ENCODE data around the gene ZNF689. TPM values are rescaled to one million over a fixed set of nuclear protein-coding genes. Genes with fewer than 3 reads are reported as not detected.

ZNF689 gene
- total RNA-seq, 1 experiment from 2014 or later, result 9.1 TPM

DNA sequence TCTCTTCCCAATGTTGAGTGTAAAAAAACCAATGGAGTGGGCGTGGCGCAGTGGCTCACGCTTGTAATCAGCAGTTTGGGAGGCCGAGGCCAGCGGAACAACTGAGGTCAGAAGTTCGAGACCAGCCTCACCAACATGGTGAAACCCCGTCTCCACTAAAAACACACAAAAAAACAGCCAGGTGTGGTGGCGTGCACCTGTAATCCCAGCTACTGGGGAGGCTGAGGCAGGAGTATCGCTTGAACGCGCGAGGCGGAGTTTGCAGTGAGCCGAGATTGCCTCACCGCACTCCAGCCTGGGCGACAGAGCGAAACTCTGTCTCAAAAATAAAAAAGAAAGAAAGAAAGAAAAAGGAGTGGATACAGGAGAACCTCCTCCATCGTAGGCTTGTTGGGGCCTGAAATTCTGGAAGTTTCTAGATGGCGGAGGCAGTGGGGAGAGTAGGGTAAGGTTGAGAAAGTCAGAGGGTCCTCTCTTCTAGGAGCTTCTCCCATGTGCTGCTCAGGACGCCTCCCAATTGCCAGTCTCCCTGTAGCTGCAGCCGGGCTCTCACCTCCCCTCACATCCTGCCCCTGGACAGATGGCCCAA is 51.3 kb downstream of the ZNF689 start:
- DNase-seq, result no peak
- Histone ChIP-seq H3K27me3 (no peaks in the 10 kb centered on the region), H3K4me3 (peak overlapping the region; percentile 93), H3K36me3 (peaks cover 29% of the 10 kb centered on the region), H3K9me3 (no peaks in the 10 kb centered on the region)

DNA sequence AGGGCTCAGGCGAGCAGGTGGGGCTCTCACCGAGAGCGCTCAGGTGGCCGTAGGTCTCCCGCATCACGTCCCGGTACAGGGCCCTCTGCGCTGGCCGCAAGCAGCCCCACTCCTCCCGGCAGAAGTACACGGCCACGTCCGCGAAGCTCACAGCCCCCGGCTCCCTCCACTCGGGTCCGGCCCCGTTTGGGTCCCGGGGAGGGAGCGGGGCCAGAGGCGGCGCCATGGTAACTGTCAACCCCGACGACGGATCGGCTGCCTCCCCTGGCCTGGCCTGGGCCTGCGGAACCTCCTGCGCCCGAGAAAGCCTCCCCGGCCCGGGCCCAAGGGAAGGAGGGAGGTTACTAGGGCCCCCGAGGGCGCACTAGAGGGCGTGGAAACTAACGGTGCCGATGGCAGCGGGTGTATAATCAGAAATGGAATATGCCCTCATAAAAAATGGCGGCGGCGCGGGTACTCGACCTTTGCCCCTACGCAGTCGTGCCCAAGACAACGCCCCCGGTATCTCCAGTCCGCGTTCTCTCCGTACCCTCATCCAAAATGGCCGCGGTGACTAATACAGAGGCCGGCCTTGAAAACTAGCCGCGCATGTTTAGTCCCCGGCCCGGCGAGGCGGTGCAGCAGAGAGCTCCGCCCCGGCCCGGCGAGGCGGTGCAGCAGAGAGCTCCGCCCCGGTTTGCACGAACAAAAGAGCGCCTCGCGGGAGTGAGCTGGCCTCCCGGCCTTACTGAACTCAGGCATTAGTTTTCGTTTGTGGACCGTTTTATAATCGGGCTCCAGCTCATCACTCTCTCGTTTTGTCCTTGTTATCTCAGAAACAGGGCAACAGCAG is 52.0 kb downstream of the ZNF689 start, which contains the start of gene ZNF764:
Gene ZNF764 (minus strand): TSS at position 418 of the 832 bp plus-strand sequence. CDS start 192 bp downstream, at position 226.
- peak within 1 kb of the TSS; percentile 93 for H3K4me3 ChIP-seq
- no peaks in the 10 kb centered on the region for H3K9me3 ChIP-seq
- peaks cover 36% of the 10 kb centered on the region for H3K36me3 ChIP-seq
- DNase-seq, result peak; percentile 99
- no peaks in the 10 kb centered on the region for H3K27me3 ChIP-seq

DNA sequence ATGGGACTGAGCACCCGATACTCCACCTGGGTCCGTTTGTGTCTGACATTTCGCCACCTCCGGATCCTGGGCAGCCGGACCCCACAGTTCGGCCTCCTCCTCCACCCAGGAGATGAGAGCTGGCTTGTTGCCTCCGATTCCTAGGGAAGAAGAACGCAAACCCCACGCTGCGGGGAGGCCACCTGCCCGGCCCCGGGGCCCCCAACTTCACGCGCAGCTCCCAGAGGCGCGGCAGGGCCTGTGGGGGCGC is 52.6 kb downstream of the ZNF689 start:
- Histone ChIP-seq H3K36me3 (peaks cover 42% of the 10 kb centered on the region), H3K27me3 (no peaks in the 10 kb centered on the region), H3K9me3 (no peaks in the 10 kb centered on the region), H3K4me3 (peak overlapping the region; percentile 93)
- DNase-seq, result no peak

DNA sequence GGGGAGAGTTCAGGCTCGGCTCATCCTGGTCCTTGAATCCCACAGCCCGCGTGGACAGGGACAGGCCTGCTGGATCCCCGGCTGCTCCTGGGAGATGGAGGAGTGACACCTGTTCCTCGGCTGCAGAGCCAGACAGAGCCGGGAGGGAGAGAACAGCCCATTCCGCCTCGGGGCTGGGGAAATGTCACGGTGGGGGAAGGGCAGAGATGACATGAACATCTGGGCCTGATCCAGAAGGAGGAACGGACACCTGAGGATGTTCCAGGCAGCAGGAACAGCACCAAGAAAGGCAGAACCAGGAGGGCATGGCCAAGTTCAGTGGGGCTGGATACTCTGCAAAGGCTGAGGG is 54.1 kb downstream of the ZNF689 start:
- no peaks in the 10 kb centered on the region for H3K9me3 ChIP-seq
- H3K27me3 ChIP-seq, result no peaks in the 10 kb centered on the region
- no peak for DNase-seq
- peaks cover 42% of the 10 kb centered on the region for H3K36me3 ChIP-seq
- H3K4me3 ChIP-seq, result no peak overlapping the region

DNA sequence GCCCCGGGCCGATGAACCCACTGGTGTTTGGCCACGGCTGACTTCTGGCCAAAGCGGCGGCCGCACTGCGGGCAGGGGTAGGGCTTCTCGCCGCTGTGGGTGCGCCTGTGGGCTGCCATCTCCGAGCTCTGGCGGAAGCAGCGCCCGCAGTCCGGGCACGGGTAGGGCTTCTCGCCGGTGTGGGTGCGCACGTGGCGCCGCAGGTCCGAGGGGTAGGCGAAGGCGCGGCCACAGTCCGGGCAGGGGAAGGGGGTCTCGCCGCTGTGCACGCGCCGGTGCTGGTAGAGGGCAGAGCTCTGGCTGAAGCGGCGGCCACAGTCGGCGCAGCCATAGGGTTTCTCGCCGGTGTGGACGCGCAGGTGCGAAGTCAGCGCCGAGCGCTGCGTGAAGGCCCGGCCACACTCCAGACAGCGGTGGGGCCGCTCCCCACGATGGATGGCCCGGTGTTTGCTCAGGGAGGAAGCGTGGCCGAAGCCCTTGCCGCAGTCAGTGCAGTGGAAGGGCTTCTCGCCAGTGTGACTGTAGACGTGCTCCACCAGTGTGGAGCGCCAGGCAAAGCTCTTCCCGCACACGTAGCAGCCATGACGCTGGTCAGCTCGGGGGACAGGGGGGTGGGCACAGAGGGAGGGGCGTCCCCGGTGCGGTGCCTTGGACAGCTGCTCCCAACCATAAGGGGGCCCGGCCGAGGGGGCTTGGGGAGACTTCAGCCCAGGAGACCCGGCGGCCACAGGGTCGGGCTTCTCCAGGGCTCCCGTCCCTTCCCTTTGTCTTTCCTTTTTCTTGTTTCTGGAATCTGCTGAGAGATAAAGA is 54.7 kb downstream of the ZNF689 start:
- no peak for DNase-seq

DNA sequence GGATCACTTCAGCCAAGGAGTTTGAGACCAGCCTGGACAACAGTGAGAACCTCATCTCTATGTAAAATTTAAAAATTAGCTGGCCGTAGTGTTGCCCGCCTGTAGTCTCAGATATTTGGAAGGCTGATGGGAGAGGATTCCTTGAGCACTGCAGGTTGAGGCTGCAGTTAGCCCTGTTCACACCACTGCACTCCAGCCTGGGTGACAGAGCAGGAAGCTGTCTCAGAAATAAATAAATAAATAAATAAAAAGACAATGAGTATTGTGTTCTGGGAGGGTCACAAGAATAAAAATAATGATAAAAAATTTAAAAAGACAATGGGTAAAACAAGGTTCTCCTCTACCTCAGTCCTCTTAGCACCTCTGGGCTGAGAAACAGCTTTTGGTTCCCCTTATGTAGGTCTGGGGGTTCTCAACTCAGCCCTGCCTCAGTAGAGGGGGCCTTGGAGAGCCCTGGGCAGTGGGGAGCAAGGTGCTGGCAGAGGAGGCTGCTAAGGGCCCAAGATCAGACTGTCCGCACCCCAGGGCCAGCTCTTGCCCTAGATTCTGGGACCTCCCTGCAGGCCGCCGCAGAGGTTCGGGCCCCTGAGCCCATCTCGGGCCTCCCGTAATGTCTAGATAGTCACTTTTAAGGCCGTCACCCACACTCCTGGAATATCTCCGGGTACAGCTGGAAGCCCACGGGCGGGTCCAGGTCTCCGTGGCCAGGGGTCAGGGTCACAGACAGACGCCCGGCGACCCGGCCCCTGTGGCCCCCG is 55.5 kb downstream of the ZNF689 start:
- peaks cover 42% of the 10 kb centered on the region for H3K36me3 ChIP-seq
- no peaks in the 10 kb centered on the region for H3K9me3 ChIP-seq
- no peak for DNase-seq
- H3K4me3 ChIP-seq, result no peak overlapping the region
- H3K27me3 ChIP-seq, result no peaks in the 10 kb centered on the region

More for the DNA sequence above, 54.7 kb downstream of the ZNF689 start:
- Histone ChIP-seq H3K36me3 (peaks cover 42% of the 10 kb centered on the region), H3K4me3 (no peak overlapping the region), H3K27me3 (no peaks in the 10 kb centered on the region), H3K9me3 (no peaks in the 10 kb centered on the region)

DNA sequence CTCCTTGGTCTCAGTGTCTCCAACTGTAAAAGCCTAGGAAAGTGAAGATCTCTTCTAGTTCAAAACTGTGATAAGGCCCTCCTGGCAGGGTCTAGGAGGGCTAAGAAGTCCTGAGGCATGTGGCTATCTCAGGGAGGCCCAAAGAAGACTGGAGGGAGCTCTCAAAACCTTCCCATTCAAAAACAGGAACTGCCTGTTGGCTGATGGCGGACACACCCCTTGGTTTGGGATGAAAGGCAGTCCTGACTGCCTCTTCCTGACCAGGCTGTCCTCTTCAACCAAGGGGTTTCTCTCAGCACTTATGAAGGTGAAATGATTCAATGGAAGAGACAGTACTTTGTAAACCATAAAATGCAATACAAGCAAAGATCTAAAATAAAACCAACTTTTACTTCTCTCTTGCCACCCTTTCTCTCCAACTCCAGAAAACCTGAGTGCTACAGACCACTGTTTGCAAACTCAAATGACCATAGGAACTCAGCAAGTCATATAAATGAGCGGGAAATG is 56.7 kb downstream of the ZNF689 start:
- Histone ChIP-seq H3K9me3 (no peaks in the 10 kb centered on the region), H3K4me3 (no peak overlapping the region), H3K36me3 (peaks cover 42% of the 10 kb centered on the region), H3K27me3 (no peaks in the 10 kb centered on the region)
- DNase-seq, result no peak

DNA sequence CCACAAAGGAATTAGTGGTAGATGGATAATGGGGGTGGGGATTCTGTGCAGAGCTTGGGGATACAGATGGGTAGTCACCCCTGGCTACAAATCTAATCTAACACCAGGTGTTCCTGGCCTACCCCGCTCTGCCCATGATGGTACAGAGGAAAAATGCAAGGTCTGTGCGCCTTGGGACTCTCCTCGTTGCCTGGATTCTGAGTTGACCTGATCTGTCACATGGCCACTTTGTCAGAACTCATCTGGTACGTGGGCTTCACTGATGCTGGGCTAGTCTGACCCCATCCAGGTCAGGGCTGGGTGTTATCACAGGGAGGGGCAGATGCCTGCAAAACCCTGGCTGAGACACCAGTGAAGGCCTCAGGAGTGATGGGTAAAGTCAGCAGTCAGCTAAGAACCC is 57.2 kb downstream of the ZNF689 start:
- H3K36me3 ChIP-seq, result peaks cover 42% of the 10 kb centered on the region
- no peak for DNase-seq
- no peaks in the 10 kb centered on the region for H3K27me3 ChIP-seq
- no peaks in the 10 kb centered on the region for H3K9me3 ChIP-seq
- no peak overlapping the region for H3K4me3 ChIP-seq

Other genes starting within 250 kb of the ZNF689 start
- 40.3 and 60.6 TPM in 2 replicates for gene TBC1D10B, start 239.9 kb downstream of the ZNF689 start, total RNA-seq (2014; rRNA removed; shearing (Covaris generic); ENCODE audit: low replicate concordance)
- not detected in 2 replicates for gene MYL11, start 235.6 kb downstream of the ZNF689 start, total RNA-seq (2014; rRNA removed; shearing (Covaris generic); ENCODE audit: low replicate concordance)
- not detected in 2 replicates for gene SEPTIN1, start 227.8 kb downstream of the ZNF689 start, total RNA-seq (2014; rRNA removed; shearing (Covaris generic); ENCODE audit: low replicate concordance)
- gene ZNF48, start 215.0 kb downstream of the ZNF689 start, total RNA-seq (2014; rRNA removed; shearing (Covaris generic); ENCODE audit: low replicate concordance), result 17.2 and 19.8 TPM in 2 replicates
- gene ZNF771, start 202.8 kb downstream of the ZNF689 start, total RNA-seq (2014; rRNA removed; shearing (Covaris generic); ENCODE audit: low replicate concordance), result 13.1 and 28.5 TPM in 2 replicates
- 106 and 131 TPM in 2 replicates for gene DCTPP1, start 180.4 kb downstream of the ZNF689 start, total RNA-seq (2014; rRNA removed; shearing (Covaris generic); ENCODE audit: low replicate concordance)
- 75.8 and 110 TPM in 2 replicates for gene SEPHS2, start 164.5 kb downstream of the ZNF689 start, total RNA-seq (2014; rRNA removed; shearing (Covaris generic); ENCODE audit: low replicate concordance)
- gene ITGAL, start 137.6 kb downstream of the ZNF689 start, total RNA-seq (2014; rRNA removed; shearing (Covaris generic); ENCODE audit: low replicate concordance), result not detected in 2 replicates
- gene ZNF768, start 83.8 kb downstream of the ZNF689 start, total RNA-seq (2014; rRNA removed; shearing (Covaris generic); ENCODE audit: low replicate concordance), result 47.6 and 72.9 TPM in 2 replicates
- gene ZNF747, start 75.5 kb downstream of the ZNF689 start, total RNA-seq (2014; rRNA removed; shearing (Covaris generic); ENCODE audit: low replicate concordance), result 11.8 and 27.9 TPM in 2 replicates
- gene ZNF764, start 52.0 kb downstream of the ZNF689 start, total RNA-seq (2014; rRNA removed; shearing (Covaris generic); ENCODE audit: low replicate concordance), result 2.0 and 6.8 TPM in 2 replicates
- 4.0 TPM in 2 replicates for gene ZNF688, start 38.7 kb downstream of the ZNF689 start, total RNA-seq (2014; rRNA removed; shearing (Covaris generic); ENCODE audit: low replicate concordance)
- gene ZNF785, start 24.7 kb downstream of the ZNF689 start, total RNA-seq (2014; rRNA removed; shearing (Covaris generic); ENCODE audit: low replicate concordance), result 11.4 and 15.7 TPM in 2 replicates
- gene PRR14, start 40.6 kb upstream of the ZNF689 start, total RNA-seq (2014; rRNA removed; shearing (Covaris generic); ENCODE audit: low replicate concordance), result 1.7 and 5.3 TPM in 2 replicates
- 6.0 and 14.5 TPM in 2 replicates for gene FBRS, start 48.0 kb upstream of the ZNF689 start, total RNA-seq (2014; rRNA removed; shearing (Covaris generic); ENCODE audit: low replicate concordance)
- 2.6 and 6.9 TPM in 2 replicates for gene SRCAP, start 88.8 kb upstream of the ZNF689 start, total RNA-seq (2014; rRNA removed; shearing (Covaris generic); ENCODE audit: low replicate concordance)
- 18.3 and 25.2 TPM in 2 replicates for gene PHKG2, start 138.0 kb upstream of the ZNF689 start, total RNA-seq (2014; rRNA removed; shearing (Covaris generic); ENCODE audit: low replicate concordance)
- 4.1 and 9.1 TPM in 2 replicates for gene CFAP119, start 151.7 kb upstream of the ZNF689 start, total RNA-seq (2014; rRNA removed; shearing (Covaris generic); ENCODE audit: low replicate concordance)
- 116 and 127 TPM in 2 replicates for gene RNF40, start 151.9 kb upstream of the ZNF689 start, total RNA-seq (2014; rRNA removed; shearing (Covaris generic); ENCODE audit: low replicate concordance)
- gene ZNF629, start 176.8 kb upstream of the ZNF689 start, total RNA-seq (2014; rRNA removed; shearing (Covaris generic); ENCODE audit: low replicate concordance), result 10.3 and 13.6 TPM in 2 replicates